ENCODE measurements around the gene PCDHGC5.

DNA sequence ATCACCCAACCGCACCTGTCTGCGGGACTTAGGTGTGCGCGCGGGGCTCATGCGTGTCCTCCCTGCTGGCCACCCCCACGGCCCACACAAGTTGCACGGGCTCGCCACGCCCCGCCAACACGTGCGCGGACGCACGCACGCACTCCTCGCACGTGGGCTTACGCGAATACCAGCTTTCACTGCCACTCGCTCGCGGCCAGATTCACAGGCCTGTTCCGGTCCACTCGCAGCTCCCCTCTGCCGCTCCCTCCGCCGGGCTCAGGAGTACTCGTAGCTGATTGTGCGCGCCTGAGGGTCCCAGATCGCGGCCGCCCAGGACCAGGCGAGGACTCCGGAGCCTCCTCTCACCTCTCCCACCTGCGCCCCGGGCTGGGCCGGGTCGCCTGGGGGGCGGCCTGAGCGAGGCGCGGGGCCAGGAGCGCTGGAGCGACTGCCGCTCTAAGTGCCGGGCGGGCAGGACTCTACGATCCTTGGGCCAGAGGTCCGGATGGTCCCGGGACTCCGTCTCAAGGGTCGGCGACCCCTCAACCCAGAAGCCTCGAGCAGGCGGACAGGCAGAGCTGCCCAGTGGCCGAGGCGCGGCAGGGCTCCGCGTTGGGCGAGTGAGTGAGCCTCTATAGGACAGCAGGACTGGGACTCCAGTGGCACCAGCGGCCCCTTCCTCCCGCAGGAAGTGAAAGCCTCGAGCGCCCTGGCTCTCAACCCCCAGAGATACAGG lies 3.4 kb downstream of the PCDHGC5 start:
- TF ChIP-seq, protein P1, sequence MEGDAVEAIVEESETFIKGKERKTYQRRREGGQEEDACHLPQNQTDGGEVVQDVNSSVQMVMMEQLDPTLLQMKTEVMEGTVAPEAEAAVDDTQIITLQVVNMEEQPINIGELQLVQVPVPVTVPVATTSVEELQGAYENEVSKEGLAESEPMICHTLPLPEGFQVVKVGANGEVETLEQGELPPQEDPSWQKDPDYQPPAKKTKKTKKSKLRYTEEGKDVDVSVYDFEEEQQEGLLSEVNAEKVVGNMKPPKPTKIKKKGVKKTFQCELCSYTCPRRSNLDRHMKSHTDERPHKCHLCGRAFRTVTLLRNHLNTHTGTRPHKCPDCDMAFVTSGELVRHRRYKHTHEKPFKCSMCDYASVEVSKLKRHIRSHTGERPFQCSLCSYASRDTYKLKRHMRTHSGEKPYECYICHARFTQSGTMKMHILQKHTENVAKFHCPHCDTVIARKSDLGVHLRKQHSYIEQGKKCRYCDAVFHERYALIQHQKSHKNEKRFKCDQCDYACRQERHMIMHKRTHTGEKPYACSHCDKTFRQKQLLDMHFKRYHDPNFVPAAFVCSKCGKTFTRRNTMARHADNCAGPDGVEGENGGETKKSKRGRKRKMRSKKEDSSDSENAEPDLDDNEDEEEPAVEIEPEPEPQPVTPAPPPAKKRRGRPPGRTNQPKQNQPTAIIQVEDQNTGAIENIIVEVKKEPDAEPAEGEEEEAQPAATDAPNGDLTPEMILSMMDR (IDR thresholded peaks at IDR 0.05), result no peak
- no peak for TF ChIP-seq POLR2A (IDR thresholded peaks at IDR 0.05)
